ENCODE measurements around the gene CTXN1. TPM values are rescaled to one million over a fixed set of nuclear protein-coding genes. Genes with fewer than 3 reads are reported as not detected.

The CTXN1 gene
- total and polyA plus RNA-seq, 4 experiments from 2014 or later, result not detected

GRCh38 chr19:7883796-7884570 lies 42.0 kb downstream of the CTXN1 start:
- Histone ChIP-seq H3K9me3 (ENCODE audit: control insufficient read depth in 1 of 2, low read length in 2 of 2) (no peaks in the 10 kb centered on the region), H3K4me3 (ENCODE audit: low read length in 2 of 2) (no peak overlapping the region), H3K36me3 (ENCODE audit: insufficient read depth, low read length) (no peaks in the 10 kb centered on the region), H3K4me1 (ENCODE audit: insufficient read depth, low read length) (no peaks in the 10 kb centered on the region), H3K27ac (ENCODE audit: low read depth, low read length) (no peak overlapping the region), H3K27me3 (ENCODE audit: insufficient read depth, low read length) (no peaks in the 10 kb centered on the region)
- Mint-ChIP-seq H3K27ac (no peak overlapping the region), H3K4me3 (no peak overlapping the region), H3K27me3 (peaks cover 0 to 2% of the 10 kb centered on the region in 2 donors), H3K36me3 (no peaks in the 10 kb centered on the region), H3K9me3 (no peaks in the 10 kb centered on the region), H3K4me1 (no peaks in the 10 kb centered on the region)
- intact Hi-C loops (cut with micrococcal nuclease), result no loop called here
- no peak for DNase-seq
- ChIA-PET CTCF (ENCODE audit: partially characterized antibody) (interaction anchor here (3.3 kb wide), 1 partner anchor 15 kb away, joined by 19 read pairs; no protein-coding TSS in a partner anchor), POLR2A (ENCODE audit: partially characterized antibody) (no interaction called here)

- Mint-ChIP-seq H3K4me3 (no peak overlapping the region), H3K36me3 (no peaks in the 10 kb centered on the region), H3K27me3 (no peaks in the 10 kb centered on the region), H3K9me3 (no peaks in the 10 kb centered on the region), H3K4me1 (no peaks in the 10 kb centered on the region), H3K27ac (no peak overlapping the region)
- H3K9me3 ChIP-seq (ENCODE audit: control insufficient read depth in 1 of 2, low read length in 2 of 2), result no peaks in the 10 kb centered on the region
- H3K4me1 ChIP-seq (ENCODE audit: insufficient read depth, low read length), result no peaks in the 10 kb centered on the region
- no peaks in the 10 kb centered on the region for H3K27me3 ChIP-seq (ENCODE audit: insufficient read depth, low read length)
- H3K4me3 ChIP-seq (ENCODE audit: low read length in 2 of 2), result no peak overlapping the region
- intact Hi-C loops (cut with micrococcal nuclease), result no loop called here
- CTCF ChIA-PET (ENCODE audit: partially characterized antibody), result interaction anchor here (3.3 kb wide), 1 partner anchor 14 kb away, joined by 19 read pairs; no protein-coding TSS in a partner anchor
- POLR2A ChIA-PET (ENCODE audit: partially characterized antibody), result no interaction called here
- DNase-seq, result no peak
- H3K36me3 ChIP-seq (ENCODE audit: insufficient read depth, low read length), result no peaks in the 10 kb centered on the region
- H3K27ac ChIP-seq (ENCODE audit: low read depth, low read length), result no peak overlapping the region
Observed at GRCh38 chr19:7883105-7883504, 42.8 kb downstream of the CTXN1 start.

- Mint-ChIP-seq H3K4me3 (no peak overlapping the region), H3K27ac (no peak overlapping the region), H3K4me1 (no peaks in the 10 kb centered on the region), H3K27me3 (peaks cover 0 to 2% of the 10 kb centered on the region in 2 donors), H3K36me3 (no peaks in the 10 kb centered on the region), H3K9me3 (no peaks in the 10 kb centered on the region)
- DNase-seq, result no peak
- ChIA-PET CTCF (ENCODE audit: partially characterized antibody) (interaction anchor here (0.7 to 3.3 kb wide), 2 partner anchors 13 to 22 kb away, joined by 3 to 19 read pairs; partner anchors contain the start of gene MAP2K7), POLR2A (ENCODE audit: partially characterized antibody) (interaction anchor here (1.2 kb wide), 1 partner anchor 13 kb away, joined by 3 read pairs; no protein-coding TSS in a partner anchor)
- no peaks in the 10 kb centered on the region for H3K27me3 ChIP-seq (ENCODE audit: insufficient read depth, low read length)
- H3K4me1 ChIP-seq (ENCODE audit: insufficient read depth, low read length), result no peaks in the 10 kb centered on the region
- no peak overlapping the region for H3K27ac ChIP-seq (ENCODE audit: low read depth, low read length)
- intact Hi-C loops (cut with micrococcal nuclease), result no loop called here
- H3K9me3 ChIP-seq (ENCODE audit: control insufficient read depth in 1 of 2, low read length in 2 of 2), result no peaks in the 10 kb centered on the region
- H3K36me3 ChIP-seq (ENCODE audit: insufficient read depth, low read length), result no peaks in the 10 kb centered on the region
- no peak overlapping the region for H3K4me3 ChIP-seq (ENCODE audit: low read length in 2 of 2)
Observed at GRCh38 chr19:7881910-7882309, 44.0 kb downstream of the CTXN1 start.

- intact Hi-C loops (cut with micrococcal nuclease), result no loop called here
- peaks cover 0 to 2% of the 10 kb centered on the region in 2 donors for H3K27me3 Mint-ChIP-seq
- no peak overlapping the region for H3K4me3 ChIP-seq (ENCODE audit: low read length in 2 of 2)
- DNase-seq, result no peak
- no peaks in the 10 kb centered on the region for H3K9me3 Mint-ChIP-seq
- no peaks in the 10 kb centered on the region for H3K9me3 ChIP-seq (ENCODE audit: control insufficient read depth in 1 of 2, low read length in 2 of 2)
- peaks cover 0 to 6% (median 3%) of the 10 kb centered on the region in 4 donors for H3K4me1 Mint-ChIP-seq
- POLR2A ChIA-PET (ENCODE audit: partially characterized antibody), result no interaction called here
- no peak overlapping the region for H3K27ac ChIP-seq (ENCODE audit: low read depth, low read length)
- no peak overlapping the region for H3K27ac Mint-ChIP-seq
- no peaks in the 10 kb centered on the region for H3K36me3 ChIP-seq (ENCODE audit: insufficient read depth, low read length)
- H3K27me3 ChIP-seq (ENCODE audit: insufficient read depth, low read length), result peaks cover 1% of the 10 kb centered on the region
- no peaks in the 10 kb centered on the region for H3K36me3 Mint-ChIP-seq
- H3K4me3 Mint-ChIP-seq, result no peak overlapping the region
- CTCF ChIA-PET (ENCODE audit: partially characterized antibody), result interaction anchor here (1.0 kb wide), 1 partner anchor 23 kb away, joined by 3 read pairs; the partner anchor contains the start of gene MAP2K7
- peaks cover 1% of the 10 kb centered on the region for H3K4me1 ChIP-seq (ENCODE audit: insufficient read depth, low read length)
Observed at GRCh38 chr19:7879836-7880235, 46.1 kb downstream of the CTXN1 start.

DNA sequence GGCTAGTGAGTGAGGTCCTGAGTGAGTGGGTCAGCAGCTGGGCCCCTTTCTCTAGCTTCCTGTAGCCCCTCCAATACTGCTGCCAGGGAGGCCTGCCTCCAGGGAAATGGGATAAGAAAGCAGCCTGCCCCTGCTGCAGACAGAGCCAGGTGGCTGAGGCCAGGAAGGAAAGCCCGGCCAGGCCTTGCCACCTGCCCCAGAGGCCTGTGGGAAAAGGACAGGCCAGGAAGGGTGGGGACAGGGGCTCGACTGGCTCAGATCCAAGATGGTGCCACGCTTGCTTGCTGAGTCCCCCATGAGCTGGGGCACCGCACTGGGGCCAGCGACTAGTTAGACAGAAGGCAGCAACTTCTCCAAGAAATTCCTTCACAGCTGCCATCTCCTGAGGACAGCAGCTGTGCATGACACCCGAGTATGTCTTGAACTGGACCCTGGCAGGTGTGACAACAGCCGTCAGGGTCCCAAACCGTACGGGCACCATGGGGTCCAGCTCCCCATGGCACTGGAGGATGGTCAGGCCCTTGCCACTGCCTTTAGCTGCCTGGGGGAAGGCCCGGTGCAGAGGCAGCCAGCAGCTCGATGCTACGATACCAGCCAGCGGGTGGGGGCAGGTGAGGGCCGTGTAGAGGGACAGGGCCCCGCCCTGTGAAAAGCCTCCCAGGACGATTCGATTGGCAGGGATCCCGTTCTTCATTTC lies 46.7 kb downstream of the CTXN1 start:
- no peaks in the 10 kb centered on the region for H3K9me3 Mint-ChIP-seq
- H3K4me3 ChIP-seq (ENCODE audit: low read length in 2 of 2), result no peak overlapping the region
- ChIA-PET CTCF (ENCODE audit: partially characterized antibody) (interaction anchor here (1.0 kb wide), 1 partner anchor 24 kb away, joined by 3 read pairs; the partner anchor contains the start of gene MAP2K7), POLR2A (ENCODE audit: partially characterized antibody) (no interaction called here)
- no peaks in the 10 kb centered on the region for H3K36me3 Mint-ChIP-seq
- intact Hi-C loops (cut with micrococcal nuclease), result no loop called here
- no peaks in the 10 kb centered on the region for H3K9me3 ChIP-seq (ENCODE audit: control insufficient read depth in 1 of 2, low read length in 2 of 2)
- H3K4me3 Mint-ChIP-seq, result no peak overlapping the region
- H3K27ac Mint-ChIP-seq, result no peak overlapping the region
- no peak overlapping the region for H3K27ac ChIP-seq (ENCODE audit: low read depth, low read length)
- H3K4me1 ChIP-seq (ENCODE audit: insufficient read depth, low read length), result peaks cover 7% of the 10 kb centered on the region
- no peaks in the 10 kb centered on the region for H3K36me3 ChIP-seq (ENCODE audit: insufficient read depth, low read length)
- H3K27me3 Mint-ChIP-seq, result peaks cover 0 to 2% of the 10 kb centered on the region in 2 donors
- DNase-seq, result no peak
- peaks cover 4% of the 10 kb centered on the region for H3K27me3 ChIP-seq (ENCODE audit: insufficient read depth, low read length)
- peaks cover 1 to 10% (median 4%) of the 10 kb centered on the region in 4 donors for H3K4me1 Mint-ChIP-seq

GRCh38 chr19:7877249-7877836 lies 48.6 kb downstream of the CTXN1 start:
- peaks cover 5 to 8% of the 10 kb centered on the region in 2 donors for H3K27me3 Mint-ChIP-seq
- peak overlapping the region in 1 of 8 donors; percentile 8 for H3K4me3 Mint-ChIP-seq
- no peaks in the 10 kb centered on the region for H3K9me3 ChIP-seq (ENCODE audit: control insufficient read depth in 1 of 2, low read length in 2 of 2)
- H3K27me3 ChIP-seq (ENCODE audit: insufficient read depth, low read length), result peaks cover 4% of the 10 kb centered on the region
- intact Hi-C loops (cut with micrococcal nuclease), result no loop called here
- no peak for DNase-seq
- POLR2A ChIA-PET (ENCODE audit: partially characterized antibody), result interaction anchor here (1.1 kb wide), 1 partner anchor 8 kb away, joined by 3 read pairs; no protein-coding TSS in a partner anchor
- no peak overlapping the region for H3K27ac Mint-ChIP-seq
- peaks cover 15% of the 10 kb centered on the region for H3K4me1 ChIP-seq (ENCODE audit: insufficient read depth, low read length)
- CTCF ChIA-PET (ENCODE audit: partially characterized antibody), result interaction anchor here (0.8 kb wide), 1 partner anchor 8 kb away, joined by 4 read pairs; no protein-coding TSS in a partner anchor
- no peaks in the 10 kb centered on the region for H3K36me3 ChIP-seq (ENCODE audit: insufficient read depth, low read length)
- H3K4me1 Mint-ChIP-seq, result peaks cover 1 to 18% (median 7%) of the 10 kb centered on the region in 4 donors
- no peaks in the 10 kb centered on the region for H3K9me3 Mint-ChIP-seq
- no peaks in the 10 kb centered on the region for H3K36me3 Mint-ChIP-seq
- H3K27ac ChIP-seq (ENCODE audit: low read depth, low read length), result no peak overlapping the region
- H3K4me3 ChIP-seq (ENCODE audit: low read length in 2 of 2), result no peak overlapping the region

DNA sequence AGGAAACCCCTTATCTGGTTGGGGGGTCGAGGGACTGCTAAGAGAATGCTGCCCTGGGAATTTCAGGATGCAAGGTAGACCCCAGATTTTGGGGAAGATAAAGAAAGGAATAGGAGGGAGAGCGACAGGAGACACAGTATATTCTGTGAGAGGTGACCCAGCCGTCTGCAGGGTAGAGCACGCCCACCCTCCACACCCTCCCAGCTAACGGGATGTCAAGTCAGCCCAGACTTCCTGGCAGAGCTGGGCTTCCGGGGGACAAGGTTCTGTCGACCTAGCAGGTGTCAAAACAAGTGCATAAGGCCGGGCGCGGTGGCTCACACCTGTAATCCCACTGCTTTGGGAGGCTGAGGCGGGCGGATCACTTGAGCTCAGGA lies 51.0 kb downstream of the CTXN1 start:
- ChIA-PET CTCF (ENCODE audit: partially characterized antibody) (no interaction called here), POLR2A (ENCODE audit: partially characterized antibody) (interaction anchor here (0.5 to 1.2 kb wide), 2 partner anchors 13 to 535 kb away, joined by 3 to 4 read pairs; no protein-coding TSS in a partner anchor)
- no peak overlapping the region for H3K4me3 ChIP-seq (ENCODE audit: low read length in 2 of 2)
- no peak for DNase-seq
- H3K27ac Mint-ChIP-seq, result no peak overlapping the region
- H3K27me3 ChIP-seq (ENCODE audit: insufficient read depth, low read length), result peaks cover 4% of the 10 kb centered on the region
- no peak overlapping the region for H3K27ac ChIP-seq (ENCODE audit: low read depth, low read length)
- peaks cover 5 to 19% of the 10 kb centered on the region in 2 donors for H3K27me3 Mint-ChIP-seq
- no peaks in the 10 kb centered on the region for H3K9me3 Mint-ChIP-seq
- H3K9me3 ChIP-seq (ENCODE audit: control insufficient read depth in 1 of 2, low read length in 2 of 2), result no peaks in the 10 kb centered on the region
- H3K36me3 ChIP-seq (ENCODE audit: insufficient read depth, low read length), result no peaks in the 10 kb centered on the region
- no peaks in the 10 kb centered on the region for H3K36me3 Mint-ChIP-seq
- H3K4me3 Mint-ChIP-seq, result peak overlapping the region in 6 of 8 donors; percentile 20 to 69 (median 33)
- intact Hi-C loops (cut with micrococcal nuclease), result no loop called here
- peaks cover 12 to 34% (median 22%) of the 10 kb centered on the region in 4 donors for H3K4me1 Mint-ChIP-seq
- peaks cover 26% of the 10 kb centered on the region for H3K4me1 ChIP-seq (ENCODE audit: insufficient read depth, low read length)
